ENCODE measurements around the gene OSBPL6.

- TF ChIP-seq CTCF (tag by site-specific recombination; IDR thresholded peaks at IDR 0.05) (no peak), YY1 (tag by site-specific recombination; IDR thresholded peaks at IDR 0.05) (no peak), ZNF391 (tag by site-specific recombination; IDR thresholded peaks at IDR 0.05; ENCODE audit: borderline replicate concordance, low read depth) (no peak), INSM2 (tag by site-specific recombination; IDR thresholded peaks at IDR 0.05) (no peak), ZNF37A (tag by site-specific recombination; IDR thresholded peaks at IDR 0.05) (no peak), ZNF121 (tag by site-specific recombination; IDR thresholded peaks at IDR 0.05) (no peak), ZBTB26 (tag by site-specific recombination; optimal IDR thresholded peaks at IDR 0.05) (no peak), ZBTB21 (tag by site-specific recombination; IDR thresholded peaks at IDR 0.05) (no peak), ZSCAN23 (tag by site-specific recombination; IDR thresholded peaks at IDR 0.05) (no peak), ZNF660 (tag by site-specific recombination; IDR thresholded peaks at IDR 0.05) (no peak), ZNF19 (tag by site-specific recombination; IDR thresholded peaks at IDR 0.05; ENCODE audit: low read depth) (no peak)
Observed at GRCh38 chr2:178195390-178196166, 1.3 kb downstream of the OSBPL6 start.

Measured in HEK293 (cell line).